ENCODE measurements around the gene KSR2. TPM values are rescaled to one million over a fixed set of nuclear protein-coding genes. Genes with fewer than 3 reads are reported as not detected.
A peak's percentile ranks its signal among the peaks of the same experiment; 100 is the strongest.

The KSR2 gene
- total and polyA plus RNA-seq, 2 donors (not counting 3 experiments of a cell fraction or from before 2014, with no cell fraction given) = 2.1 to 5.2 TPM

DNA sequence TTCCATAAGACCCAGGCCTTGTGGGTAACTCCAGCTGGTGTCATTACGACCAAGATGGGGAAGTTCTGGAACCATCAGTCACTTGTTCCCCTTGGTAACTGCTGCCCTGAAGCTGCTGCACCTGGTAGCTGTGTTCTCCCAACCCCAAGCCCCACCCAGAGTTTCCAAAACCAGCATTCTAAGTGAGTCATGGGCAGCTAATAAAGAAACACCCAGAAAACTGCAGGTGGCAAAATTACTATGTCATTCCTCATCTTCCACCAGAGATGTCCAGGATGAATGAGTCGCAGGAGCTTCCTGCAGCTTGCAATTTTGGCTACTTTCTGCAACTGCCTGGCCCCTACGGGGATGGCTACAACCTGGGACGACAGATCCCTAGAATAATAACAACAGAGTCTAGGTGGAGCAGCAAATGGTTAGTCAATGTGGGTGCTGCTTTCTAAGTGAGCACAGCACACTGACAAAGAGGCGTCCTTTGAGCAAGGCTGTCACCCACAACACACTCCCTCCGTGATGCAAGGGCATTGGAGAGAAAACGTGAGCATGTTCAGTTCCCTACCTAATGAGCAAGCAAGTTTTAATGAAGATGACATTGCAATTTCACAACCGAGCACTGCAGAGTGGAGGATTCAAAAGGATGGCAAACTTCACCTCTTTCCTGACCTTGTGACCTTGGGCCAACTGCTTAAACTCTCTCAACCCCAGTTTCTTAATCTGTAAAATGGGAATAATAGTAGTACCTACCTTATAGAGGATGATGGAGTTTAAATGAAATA lies 306.0 kb downstream of the KSR2 start:
- H3K9me1 ChIP-seq (replicated peaks; ENCODE audit: control insufficient read depth, extremely low read depth, insufficient read depth, low read length) = no peaks in the 10 kb centered on the region
- BruUV-seq (replicated peaks) = TSS peak; percentile 21
- H3K27ac ChIP-seq (ENCODE audit: insufficient read depth, low read depth, low read length) = peak overlapping the region; percentile 22
- H3K79me2 ChIP-seq (ENCODE audit: control insufficient read depth, insufficient read depth, low read length) = peaks cover 2% of the 10 kb centered on the region
- no peak overlapping the region for H2AFZ ChIP-seq (ENCODE audit: low read depth, low read length)
- no peaks in the 10 kb centered on the region for H4K20me1 ChIP-seq (replicated peaks; ENCODE audit: control insufficient read depth, extremely low read depth, insufficient read depth, low read length)
- H3K4me1 ChIP-seq (ENCODE audit: control insufficient read depth, extremely low read depth, insufficient read depth, low read length) = peaks cover 24% of the 10 kb centered on the region
- intact Hi-C loops (cut with micrococcal nuclease) (loop anchor here (1.0 kb wide), 2 partner anchors 11 to 22 kb away; no protein-coding TSS in a partner anchor), dilution Hi-C loops (cut with MboI; ENCODE audit: extremely low pct_ligation_motif_present, low sequenced_read_pairs) (no loop called here)
- CTCF ChIA-PET = interaction anchor here (1.0 to 1.8 kb wide), 3 partner anchors 9 to 174 kb away, joined by 3 to 8 read pairs (median 5); no protein-coding TSS in a partner anchor
- H3K36me3 ChIP-seq (ENCODE audit: control insufficient read depth in 2 of 2, extremely low read depth in 1 of 2, insufficient read depth in 2 of 2, low read length in 2 of 2) = no peaks in the 10 kb centered on the region
- POLR2A ChIA-PET = interaction anchor here (0.9 kb wide), 1 partner anchor 24 kb away, joined by 3 read pairs; no protein-coding TSS in a partner anchor
- TF ChIP-seq, protein P1, sequence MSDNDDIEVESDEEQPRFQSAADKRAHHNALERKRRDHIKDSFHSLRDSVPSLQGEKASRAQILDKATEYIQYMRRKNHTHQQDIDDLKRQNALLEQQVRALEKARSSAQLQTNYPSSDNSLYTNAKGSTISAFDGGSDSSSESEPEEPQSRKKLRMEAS (IDR thresholded peaks at IDR 0.05; ENCODE audit: insufficient read depth, insufficient read length) = no peak
- TF ChIP-seq POLR2A (IDR thresholded peaks at IDR 0.05; ENCODE audit: low read depth, low read length) = no peak
- peak; percentile 69 for TF ChIP-seq POLR2AphosphoS5 (IDR thresholded peaks at IDR 0.05; ENCODE audit: insufficient read depth, low read depth, low read length)
- no peak for TF ChIP-seq EZH2 (IDR thresholded peaks at IDR 0.05; ENCODE audit: borderline replicate concordance, low read depth, low read length, severe bottlenecking)
- TF ChIP-seq JUN (IDR thresholded peaks at IDR 0.05; ENCODE audit: borderline replicate concordance, insufficient read depth, insufficient read length, low read depth) = peak; percentile 81
- peak; percentile 98 for TF ChIP-seq FOS (IDR thresholded peaks at IDR 0.05; ENCODE audit: borderline replicate concordance, insufficient read depth, low read length)
- no peak for TF ChIP-seq GATA2 (IDR thresholded peaks at IDR 0.05; ENCODE audit: insufficient read depth, insufficient read length, low read depth, low read length)
- TF ChIP-seq, protein P2, sequence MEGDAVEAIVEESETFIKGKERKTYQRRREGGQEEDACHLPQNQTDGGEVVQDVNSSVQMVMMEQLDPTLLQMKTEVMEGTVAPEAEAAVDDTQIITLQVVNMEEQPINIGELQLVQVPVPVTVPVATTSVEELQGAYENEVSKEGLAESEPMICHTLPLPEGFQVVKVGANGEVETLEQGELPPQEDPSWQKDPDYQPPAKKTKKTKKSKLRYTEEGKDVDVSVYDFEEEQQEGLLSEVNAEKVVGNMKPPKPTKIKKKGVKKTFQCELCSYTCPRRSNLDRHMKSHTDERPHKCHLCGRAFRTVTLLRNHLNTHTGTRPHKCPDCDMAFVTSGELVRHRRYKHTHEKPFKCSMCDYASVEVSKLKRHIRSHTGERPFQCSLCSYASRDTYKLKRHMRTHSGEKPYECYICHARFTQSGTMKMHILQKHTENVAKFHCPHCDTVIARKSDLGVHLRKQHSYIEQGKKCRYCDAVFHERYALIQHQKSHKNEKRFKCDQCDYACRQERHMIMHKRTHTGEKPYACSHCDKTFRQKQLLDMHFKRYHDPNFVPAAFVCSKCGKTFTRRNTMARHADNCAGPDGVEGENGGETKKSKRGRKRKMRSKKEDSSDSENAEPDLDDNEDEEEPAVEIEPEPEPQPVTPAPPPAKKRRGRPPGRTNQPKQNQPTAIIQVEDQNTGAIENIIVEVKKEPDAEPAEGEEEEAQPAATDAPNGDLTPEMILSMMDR (IDR thresholded peaks at IDR 0.05; ENCODE audit: extremely low read depth in 1 of 2, insufficient read depth in 1 of 2, low read depth in 1 of 2, low read length in 2 of 2) = no peak
- DNase-seq (ENCODE audit: low read depth, low spot score) (peak; percentile 57), FAIRE-seq (peak; percentile 90)
- no peak overlapping the region for H3K4me2 ChIP-seq (ENCODE audit: insufficient read depth, low read length)
- H3K9ac ChIP-seq (replicated peaks; ENCODE audit: extremely low read depth, insufficient read depth, low read length) = no peak overlapping the region
- H3K27me3 ChIP-seq (ENCODE audit: control insufficient read depth in 2 of 2, insufficient read depth in 2 of 2, low read length in 2 of 2) = no peaks in the 10 kb centered on the region
- H3K4me3 ChIP-seq (replicated peaks in 1 of 3; ENCODE audit: insufficient read depth in 1 of 3, low read depth in 1 of 3, low read length in 3 of 3) = no peak overlapping the region
- H3K9me3 ChIP-seq (replicated peaks; ENCODE audit: control insufficient read depth, insufficient read depth, low read length) = no peaks in the 10 kb centered on the region

Data from endothelial cell of umbilical vein (primary cell).